Brain microvascular endothelial cell (primary cell): ENCODE measurements around the gene PDXP.

Experiments
- DNase-seq: peaks from one replicate; pipeline ENCODE4 v3.0.0-alpha.2; 2020
- H3K27ac ChIP-seq: fragments of 250-450 bp; sonication (Bioruptor Pico); 2 replicates; pipeline ENCODE4 v1.5.1; 2020; ENCODE audit warnings: mild to moderate bottlenecking, moderate library complexity
- H3K27me3 ChIP-seq: fragments of 250-450 bp; sonication (Bioruptor Pico); replicated peaks from 2 replicates; pipeline ENCODE4 v1.5.1; 2020; ENCODE audit warnings: mild to moderate bottlenecking
- H3K36me3 ChIP-seq: fragments of 250-450 bp; sonication (Bioruptor Pico); replicated peaks from 2 replicates; pipeline ENCODE4 v1.5.1; 2020; ENCODE audit warnings: mild to moderate bottlenecking
- H3K4me3 ChIP-seq: 2 replicates; pipeline ENCODE4 v1.5.1; 2011; ENCODE audit warnings: low read depth, mild to moderate bottlenecking, control low read depth, low read length, moderate library complexity
- in situ Hi-C: cut with HindIII; loops from 2 replicates; pipeline ENCODE4 v1.10.0; 2017; ENCODE audit warnings: low sequenced_read_pairs, low pct_ligation_motif_present
- TF ChIP-seq, protein P1 (sequence below): IDR thresholded peaks from 2 replicates; pipeline ENCODE4 v1.5.1; 2011; ENCODE audit warnings: low read depth, mild to moderate bottlenecking, moderate library complexity, low read length, control low read depth, inconsistent platforms; ENCODE audit errors: missing control alignments

PDXP gene

DNA sequence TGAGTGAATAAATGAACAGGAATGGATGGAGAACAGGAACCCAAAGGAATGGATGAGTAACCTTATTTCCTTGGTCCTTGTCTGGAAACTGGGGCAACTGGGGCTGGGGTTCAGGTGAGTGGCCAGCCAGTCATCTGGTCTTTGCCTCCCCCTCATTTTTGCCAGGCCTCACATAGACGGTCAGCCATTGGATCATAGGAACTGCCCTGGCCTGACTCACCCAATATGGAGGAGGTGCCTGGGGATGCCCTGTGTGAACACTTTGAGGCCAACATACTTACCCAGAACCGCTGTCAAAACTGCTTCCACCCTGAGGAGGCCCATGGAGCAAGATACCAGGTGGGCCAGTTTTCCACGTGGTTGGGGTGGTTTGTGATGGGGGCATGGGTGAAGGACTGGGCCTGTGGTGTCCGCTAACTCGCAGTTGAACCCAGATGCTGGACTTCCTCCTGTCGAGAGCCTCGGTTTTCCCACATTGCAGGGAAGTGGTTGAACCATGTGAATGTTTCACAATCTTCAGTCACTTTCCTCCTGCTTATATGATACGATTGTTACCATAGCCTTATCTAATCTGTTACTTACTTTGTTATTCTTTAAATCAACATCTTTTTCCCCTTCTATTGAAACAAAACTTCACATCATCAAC is 42.7 kb downstream of the PDXP start:
- no peak overlapping the region for H3K4me3 ChIP-seq
- no peaks in the 10 kb centered on the region for H3K36me3 ChIP-seq
- H3K27ac ChIP-seq: no peak overlapping the region
- H3K27me3 ChIP-seq: no peaks in the 10 kb centered on the region
- no peak for DNase-seq
- in situ Hi-C loops: no loop called here
- TF ChIP-seq, protein P1, sequence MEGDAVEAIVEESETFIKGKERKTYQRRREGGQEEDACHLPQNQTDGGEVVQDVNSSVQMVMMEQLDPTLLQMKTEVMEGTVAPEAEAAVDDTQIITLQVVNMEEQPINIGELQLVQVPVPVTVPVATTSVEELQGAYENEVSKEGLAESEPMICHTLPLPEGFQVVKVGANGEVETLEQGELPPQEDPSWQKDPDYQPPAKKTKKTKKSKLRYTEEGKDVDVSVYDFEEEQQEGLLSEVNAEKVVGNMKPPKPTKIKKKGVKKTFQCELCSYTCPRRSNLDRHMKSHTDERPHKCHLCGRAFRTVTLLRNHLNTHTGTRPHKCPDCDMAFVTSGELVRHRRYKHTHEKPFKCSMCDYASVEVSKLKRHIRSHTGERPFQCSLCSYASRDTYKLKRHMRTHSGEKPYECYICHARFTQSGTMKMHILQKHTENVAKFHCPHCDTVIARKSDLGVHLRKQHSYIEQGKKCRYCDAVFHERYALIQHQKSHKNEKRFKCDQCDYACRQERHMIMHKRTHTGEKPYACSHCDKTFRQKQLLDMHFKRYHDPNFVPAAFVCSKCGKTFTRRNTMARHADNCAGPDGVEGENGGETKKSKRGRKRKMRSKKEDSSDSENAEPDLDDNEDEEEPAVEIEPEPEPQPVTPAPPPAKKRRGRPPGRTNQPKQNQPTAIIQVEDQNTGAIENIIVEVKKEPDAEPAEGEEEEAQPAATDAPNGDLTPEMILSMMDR: no peak

GRCh38 chr22:37703906-37704305 is 45.4 kb downstream of the PDXP start:
- TF ChIP-seq, protein P1: no peak
- Histone ChIP-seq H3K27me3 (no peaks in the 10 kb centered on the region), H3K4me3 (no peak overlapping the region), H3K36me3 (no peaks in the 10 kb centered on the region), H3K27ac (no peak overlapping the region)
- no peak for DNase-seq
- in situ Hi-C loops: no loop called here

DNA sequence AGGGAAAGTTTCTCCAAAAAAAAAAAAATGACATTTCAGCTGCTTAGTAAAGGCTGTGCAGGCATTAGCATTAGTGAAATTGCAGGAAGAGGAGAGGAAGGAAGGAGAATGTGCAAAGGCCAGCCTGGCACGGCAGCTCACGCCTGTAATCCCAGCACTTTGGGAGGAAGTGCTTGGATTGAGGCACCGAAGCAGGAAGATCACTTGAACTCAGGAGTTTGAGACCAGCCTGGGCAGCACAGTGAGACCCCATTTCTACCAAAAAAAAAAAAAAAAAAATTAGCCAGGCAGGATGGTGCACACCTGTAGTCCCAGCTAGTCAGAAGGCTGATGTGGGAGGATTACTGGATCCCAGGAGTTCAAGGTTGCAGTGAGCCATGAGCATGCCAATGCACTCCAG is 46.1 kb downstream of the PDXP start:
- DNase-seq: no peak
- H3K27me3 ChIP-seq: no peaks in the 10 kb centered on the region
- in situ Hi-C loops: no loop called here
- TF ChIP-seq, protein P1: no peak
- H3K36me3 ChIP-seq: no peaks in the 10 kb centered on the region
- no peak overlapping the region for H3K27ac ChIP-seq
- H3K4me3 ChIP-seq: no peak overlapping the region

DNA sequence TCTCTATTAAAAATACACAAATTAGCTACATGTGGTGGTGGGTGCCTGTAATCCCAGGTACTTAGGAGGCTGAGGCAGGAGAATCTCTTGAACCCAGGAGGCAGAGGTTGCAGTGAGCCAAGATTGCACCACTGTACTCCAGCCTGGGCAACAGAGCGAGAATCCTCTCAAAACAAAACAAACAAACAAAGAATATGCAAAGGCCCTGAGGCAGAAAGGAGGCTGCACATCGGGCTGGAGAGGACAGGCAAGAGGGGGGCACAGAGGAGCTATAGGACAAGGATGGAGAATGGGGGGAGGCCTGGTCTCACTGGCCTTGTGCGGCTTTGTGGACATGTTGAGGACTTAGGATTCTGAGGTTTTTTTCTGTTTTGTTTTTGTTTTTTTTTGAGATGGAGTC is 46.7 kb downstream of the PDXP start:
- no peak overlapping the region for H3K27ac ChIP-seq
- H3K27me3 ChIP-seq: no peaks in the 10 kb centered on the region
- H3K4me3 ChIP-seq: no peak overlapping the region
- H3K36me3 ChIP-seq: no peaks in the 10 kb centered on the region
- DNase-seq: no peak
- TF ChIP-seq, protein P1: no peak
- in situ Hi-C loops: no loop called here

- H3K27ac ChIP-seq: no peak overlapping the region
- H3K36me3 ChIP-seq: no peaks in the 10 kb centered on the region
- no peaks in the 10 kb centered on the region for H3K27me3 ChIP-seq
- DNase-seq: no peak
- TF ChIP-seq, protein P1: no peak
- H3K4me3 ChIP-seq: no peak overlapping the region
- in situ Hi-C loops: no loop called here
Observed at GRCh38 chr22:37708580-37709444, 50.3 kb downstream of the PDXP start.
